ENCODE results near the gene NRBF2. TPM values are rescaled to one million over a fixed set of nuclear protein-coding genes. Genes with fewer than 3 reads are reported as not detected.

The NRBF2 gene
- polyA plus RNA-seq, 2 of the 4 experiments (the other 2 are of a cell fraction): 16.6 to 27.6 TPM

DNA sequence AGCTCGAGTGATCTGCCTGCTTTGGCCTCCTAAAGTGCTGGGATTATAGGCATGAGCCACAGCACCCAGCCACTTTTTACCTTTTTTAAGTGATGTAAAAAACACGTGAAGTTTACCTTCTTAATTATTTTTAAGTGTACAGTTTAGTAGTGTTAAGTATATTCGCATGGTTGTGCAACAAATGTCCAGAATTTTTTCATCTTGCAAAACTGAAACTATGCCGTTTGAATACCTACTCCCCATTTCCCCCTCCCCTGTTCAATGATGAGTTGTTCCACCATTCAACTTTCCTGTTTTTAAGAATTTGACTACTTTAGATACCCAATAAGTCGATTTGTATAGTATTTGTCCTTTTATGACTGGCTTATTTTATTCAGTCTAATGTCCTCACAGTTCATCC lies 10.9 kb downstream of the NRBF2 start:
- CTCF ChIA-PET: interaction anchor here (4.3 kb wide), 1 partner anchor 14 kb away, joined by 30 read pairs; no protein-coding TSS in a partner anchor
- WGBS (ENCODE audit: missing lambda C conversion rate): 71% methylated on average over 5 of the region's 5 CpGs
- FAIRE-seq (no peak), DNase-seq (ENCODE audit: low read depth in 1 of 2, low spot score in 1 of 2) (no peak), ATAC-seq (no peak)
- no peaks in the 10 kb centered on the region for H3K9me3 ChIP-seq
- no peak overlapping the region for H3K4me3 ChIP-seq
- H3K4me1 ChIP-seq: no peaks in the 10 kb centered on the region
- POLR2A ChIA-PET: no interaction called here
- no peak overlapping the region for H3K27ac ChIP-seq
- H3K4me2 ChIP-seq: no peak overlapping the region
- TF ChIP-seq BCL3 (IDR thresholded peaks at IDR 0.05): no peak
- no peak for TF ChIP-seq TFCP2L1 (CRISPR knock-in tag; IDR thresholded peaks at IDR 0.05)

DNA sequence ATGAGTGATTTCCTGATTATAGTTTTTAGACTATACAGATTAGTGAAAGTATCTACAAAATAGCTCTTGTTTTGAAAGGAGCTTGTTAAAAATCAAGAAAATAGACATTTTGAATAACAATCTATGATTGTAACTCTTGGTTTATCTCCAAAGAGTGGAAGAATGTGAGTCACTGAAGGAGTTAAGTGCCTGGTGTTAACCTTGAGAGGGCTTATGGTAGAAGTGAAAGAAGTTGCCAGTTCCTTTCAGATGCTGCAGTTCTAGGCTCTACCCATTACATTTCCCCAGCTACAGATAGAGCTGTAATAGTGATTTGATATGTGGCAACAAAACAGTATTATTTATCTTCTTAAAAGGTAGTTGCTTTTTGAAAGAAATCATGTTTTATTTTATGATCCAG lies 12.7 kb downstream of the NRBF2 start:
- Histone ChIP-seq H3K4me2 (no peak overlapping the region), H3K4me1 (no peaks in the 10 kb centered on the region), H3K9me3 (no peaks in the 10 kb centered on the region), H3K4me3 (no peak overlapping the region), H3K27ac (no peak overlapping the region)
- ATAC-seq (no peak), FAIRE-seq (no peak), DNase-seq (ENCODE audit: low read depth in 1 of 2, low spot score in 1 of 2) (no peak)
- CTCF ChIA-PET: interaction anchor here (1.1 to 4.3 kb wide), 3 partner anchors 12 to 30 kb away, joined by 4 to 30 read pairs (median 4); no protein-coding TSS in a partner anchor
- POLR2A ChIA-PET: interaction anchor here (2.1 kb wide), 1 partner anchor 13 kb away, joined by 10 read pairs; the partner anchor contains the start of gene NRBF2
- no peak for TF ChIP-seq MAFK (IDR thresholded peaks at IDR 0.05; ENCODE audit: partially characterized antibody)
- no peak for TF ChIP-seq FOXS1 (CRISPR knock-in tag; IDR thresholded peaks at IDR 0.05)
- no peak for TF ChIP-seq HOXB5 (CRISPR knock-in tag; IDR thresholded peaks at IDR 0.05)
- TF ChIP-seq HEYL (CRISPR knock-in tag; IDR thresholded peaks at IDR 0.05): no peak
- no peak for TF ChIP-seq SMC3 (IDR thresholded peaks at IDR 0.05)

GRCh38 chr10:63146503-63146902 lies 13.4 kb downstream of the NRBF2 start:
- ChIA-PET POLR2A (interaction anchor here (2.1 kb wide), 1 partner anchor 13 kb away, joined by 10 read pairs; the partner anchor contains the start of gene NRBF2), CTCF (interaction anchor here (0.5 to 4.3 kb wide), 4 partner anchors 8 to 31 kb away, joined by 3 to 30 read pairs (median 4); no protein-coding TSS in a partner anchor)
- no peak for DNase-seq (ENCODE audit: low read depth in 1 of 2, low spot score in 1 of 2)
- H3K9me3 ChIP-seq: no peaks in the 10 kb centered on the region
- H3K27ac ChIP-seq: no peak overlapping the region
- no peak overlapping the region for H3K4me3 ChIP-seq
- no peak for FAIRE-seq
- no peak overlapping the region for H3K4me2 ChIP-seq
- no peaks in the 10 kb centered on the region for H3K4me1 ChIP-seq
- no peak for TF ChIP-seq ESRRA (IDR thresholded peaks at IDR 0.05; ENCODE audit: borderline replicate concordance, low read length)
- TF ChIP-seq, protein P1, sequence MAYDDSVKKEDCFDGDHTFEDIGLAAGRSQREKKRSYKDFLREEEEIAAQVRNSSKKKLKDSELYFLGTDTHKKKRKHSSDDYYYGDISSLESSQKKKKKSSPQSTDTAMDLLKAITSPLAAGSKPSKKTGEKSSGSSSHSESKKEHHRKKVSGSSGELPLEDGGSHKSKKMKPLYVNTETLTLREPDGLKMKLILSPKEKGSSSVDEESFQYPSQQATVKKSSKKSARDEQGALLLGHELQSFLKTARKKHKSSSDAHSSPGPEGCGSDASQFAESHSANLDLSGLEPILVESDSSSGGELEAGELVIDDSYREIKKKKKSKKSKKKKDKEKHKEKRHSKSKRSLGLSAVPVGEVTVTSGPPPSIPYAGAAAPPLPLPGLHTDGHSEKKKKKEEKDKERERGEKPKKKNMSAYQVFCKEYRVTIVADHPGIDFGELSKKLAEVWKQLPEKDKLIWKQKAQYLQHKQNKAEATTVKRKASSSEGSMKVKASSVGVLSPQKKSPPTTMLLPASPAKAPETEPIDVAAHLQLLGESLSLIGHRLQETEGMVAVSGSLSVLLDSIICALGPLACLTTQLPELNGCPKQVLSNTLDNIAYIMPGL (CRISPR knock-in tag; IDR thresholded peaks at IDR 0.05; ENCODE audit: borderline replicate concordance): no peak
- TF ChIP-seq FOSL2 (IDR thresholded peaks at IDR 0.05): no peak
- no peak for TF ChIP-seq FOSL2 (CRISPR knock-in tag; IDR thresholded peaks at IDR 0.05)
- no peak for TF ChIP-seq ZC3H11A (IDR thresholded peaks at IDR 0.05)
- TF ChIP-seq RARB (CRISPR knock-in tag; IDR thresholded peaks at IDR 0.05): no peak
- peak; percentile 36 for TF ChIP-seq MAFK (IDR thresholded peaks at IDR 0.05; ENCODE audit: partially characterized antibody)
- TF ChIP-seq CBX2 (IDR thresholded peaks at IDR 0.05; ENCODE audit: borderline replicate concordance, low read depth): no peak
- TF ChIP-seq BHLHE40 (IDR thresholded peaks at IDR 0.05; ENCODE audit: low read depth, low read length): no peak
- ATAC-seq: no peak

DNA sequence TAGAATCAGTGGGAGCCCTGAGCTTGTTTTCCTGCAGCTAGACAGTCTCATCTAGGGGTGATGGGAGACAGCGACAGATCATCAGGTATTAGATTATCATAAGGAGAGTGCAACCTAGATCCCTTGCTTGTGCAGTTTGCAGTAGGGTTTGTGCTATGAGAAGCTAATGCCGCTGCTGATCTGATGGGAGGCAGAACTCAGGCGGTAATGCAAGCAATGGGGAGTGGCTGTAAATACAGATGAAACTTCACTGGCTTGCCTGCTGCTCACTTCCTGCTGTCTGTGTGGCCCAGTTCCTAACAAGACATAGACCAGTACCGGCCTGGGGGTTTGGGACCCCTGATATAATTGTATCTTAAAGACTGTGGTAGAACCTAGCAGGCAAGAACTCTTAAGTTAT lies 17.6 kb downstream of the NRBF2 start:
- H3K4me1 ChIP-seq: no peaks in the 10 kb centered on the region
- H3K9me3 ChIP-seq: no peaks in the 10 kb centered on the region
- ATAC-seq: no peak
- CTCF ChIA-PET: interaction anchor here (1.1 to 2.8 kb wide), 2 partner anchors 8 to 11 kb away, joined by 3 to 12 read pairs; no protein-coding TSS in a partner anchor
- FAIRE-seq: no peak
- no peak overlapping the region for H3K27ac ChIP-seq
- H3K4me3 ChIP-seq: no peak overlapping the region
- TF ChIP-seq NFE2L2 (conservative IDR thresholded peaks at IDR 0.05; ENCODE audit: low read length) (no peak), HDAC2 (IDR thresholded peaks at IDR 0.05) (no peak), HOXB13 (CRISPR knock-in tag; IDR thresholded peaks at IDR 0.05; ENCODE audit: low read depth) (no peak), HES2 (IDR thresholded peaks at IDR 0.05) (no peak), ESRRA (IDR thresholded peaks at IDR 0.05; ENCODE audit: borderline replicate concordance, low read length) (no peak), CEBPB (IDR thresholded peaks at IDR 0.05) (no peak), NPAS2 (CRISPR knock-in tag; IDR thresholded peaks at IDR 0.05; ENCODE audit: borderline replicate concordance) (no peak), FOXS1 (CRISPR knock-in tag; IDR thresholded peaks at IDR 0.05) (no peak), HEYL (CRISPR knock-in tag; IDR thresholded peaks at IDR 0.05) (no peak), RAD21 (conservative IDR thresholded peaks at IDR 0.05 in 1 of 2, IDR thresholded peaks at IDR 0.05 in 1 of 2) (no peak), POLR2AphosphoS2 (conservative IDR thresholded peaks at IDR 0.05; ENCODE audit: low read length) (no peak), CBX2 (IDR thresholded peaks at IDR 0.05; ENCODE audit: borderline replicate concordance, low read depth) (no peak), JUN (IDR thresholded peaks at IDR 0.05) (no peak), SREBF2 (IDR thresholded peaks at IDR 0.05) (no peak), EHMT2 (IDR thresholded peaks at IDR 0.05; ENCODE audit: low read depth) (no peak), TFCP2L1 (CRISPR knock-in tag; IDR thresholded peaks at IDR 0.05) (no peak), CHD4 (IDR thresholded peaks at IDR 0.05; ENCODE audit: borderline replicate concordance) (no peak)
- no peak overlapping the region for H3K4me2 ChIP-seq
- no peak for DNase-seq (ENCODE audit: low read depth in 1 of 2, low spot score in 1 of 2)
- POLR2A ChIA-PET: no interaction called here
- WGBS (ENCODE audit: missing lambda C conversion rate): 91% methylated on average over 4 of the region's 4 CpGs
